Left lobe of liver (tissue), 2 donors: ENCODE measurements around the gene POTEB3. TPM values are rescaled to one million over a fixed set of nuclear protein-coding genes. Genes with fewer than 3 reads are reported as not detected.
"Not testable (repeated sequence)": the region's sequence is repeated elsewhere in the genome, so short reads cannot be mapped to it uniquely, and the experiment has no call there.

Experiments
- ATAC-seq: fragments of 200-7000 bp; cut with Tn5 transposase; one replicate; pipeline ENCODE4 v1.9.1; 2020; ENCODE audit warnings: mild to moderate bottlenecking, moderate library complexity
- DNase-seq: peaks from one replicate; pipeline ENCODE4 v3.0.0-alpha.2; 2020; ENCODE audit warnings: low spot score
- total RNA-seq: library from RNA; stranded (reverse); gene quantifications from one replicate; pipeline ENCODE4 v1.2.1, GENCODE V29; 2021
- donor health status: DM: no; HTN: no; CAD: no; lungs with moderate emphysema.
- donor health status: DM: no; HTN: yes; CAD: no.

POTEB3 gene
- total RNA-seq, result not detected

GRCh38 chr15:21440399-21440798, at the start of gene POTEB3:
Gene POTEB3 (minus strand): TSS chr15:21440499. CDS start chr15:21440011, 488 bp downstream.
- not testable (repeated sequence) for DNase-seq, ATAC-seq

DNA sequence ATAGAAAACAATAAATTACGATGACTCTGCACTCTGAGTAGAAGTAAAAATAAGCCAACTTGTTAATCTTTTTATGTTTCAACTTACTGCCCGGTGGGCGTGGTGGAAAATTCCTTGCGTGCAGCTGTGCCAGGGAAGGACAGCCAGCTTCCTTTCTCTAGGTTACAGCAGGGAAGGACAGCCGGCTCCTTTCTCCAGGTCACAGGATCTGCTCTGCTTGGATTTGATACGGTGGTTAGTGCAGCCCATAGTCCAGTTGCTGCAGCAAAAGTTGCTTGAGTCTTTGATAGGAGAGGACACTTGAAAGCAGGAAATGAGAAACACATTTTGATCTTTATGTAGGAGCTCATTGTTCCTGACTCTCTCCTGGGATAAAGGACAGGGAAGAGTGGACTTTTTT, 13.4 kb upstream of the POTEB3 start:
- not testable (repeated sequence) for DNase-seq, ATAC-seq

DNA sequence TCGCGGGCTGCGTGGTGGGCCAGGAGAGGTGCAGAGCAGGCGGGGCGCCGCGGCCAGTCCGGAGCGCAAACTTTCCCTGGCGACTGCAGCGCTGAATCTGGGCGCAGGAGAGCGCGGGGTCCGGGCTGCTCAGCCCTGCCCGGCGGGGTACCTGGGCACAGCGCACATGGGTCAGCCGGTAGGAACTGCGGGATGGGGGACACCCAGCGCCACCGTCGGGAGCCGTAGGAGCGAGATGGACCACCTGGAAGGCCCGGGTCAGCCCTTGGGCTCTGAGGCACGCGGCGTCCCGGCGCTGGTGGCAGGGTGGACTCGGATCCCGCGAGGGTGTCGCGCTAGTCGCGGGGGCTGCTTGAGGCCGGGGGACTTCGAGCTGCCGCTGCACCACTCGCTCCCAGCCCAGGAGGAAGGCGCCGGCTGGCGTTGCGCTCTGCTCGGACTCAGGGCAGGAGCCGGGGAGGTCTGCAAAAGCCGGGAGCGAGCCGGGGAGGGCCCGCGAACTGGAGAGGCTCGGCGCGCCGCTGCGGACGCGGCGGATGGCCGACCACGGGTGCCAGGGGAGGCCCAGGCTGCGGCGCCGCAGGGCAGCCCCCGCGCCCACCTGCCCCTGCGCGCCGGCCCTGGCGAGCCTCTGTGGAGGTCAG, 11.7 kb upstream of the POTEB3 start:
- ATAC-seq, DNase-seq: not testable (repeated sequence)

DNA sequence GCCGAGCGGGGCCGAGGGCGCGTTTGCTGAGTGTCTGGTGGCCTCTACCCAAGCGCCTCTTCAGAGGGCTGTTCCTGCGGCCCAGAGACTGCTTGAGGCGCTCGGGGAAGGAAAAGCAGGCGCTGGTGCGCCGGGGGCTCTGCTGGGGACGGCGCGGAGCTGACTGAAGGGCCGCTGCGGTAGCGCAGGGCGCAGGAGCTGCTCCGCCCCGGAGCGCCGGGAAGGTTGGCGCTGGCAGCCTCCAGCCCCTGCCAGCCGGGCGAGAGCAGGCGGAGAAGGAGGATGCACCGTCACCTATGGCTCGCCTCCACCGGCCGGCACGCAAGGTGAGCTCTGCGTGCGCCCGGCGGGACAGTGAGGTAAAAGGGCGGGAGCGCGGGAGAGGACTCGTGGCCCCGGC, 11.2 kb upstream of the POTEB3 start:
- not testable (repeated sequence) for ATAC-seq

DNA sequence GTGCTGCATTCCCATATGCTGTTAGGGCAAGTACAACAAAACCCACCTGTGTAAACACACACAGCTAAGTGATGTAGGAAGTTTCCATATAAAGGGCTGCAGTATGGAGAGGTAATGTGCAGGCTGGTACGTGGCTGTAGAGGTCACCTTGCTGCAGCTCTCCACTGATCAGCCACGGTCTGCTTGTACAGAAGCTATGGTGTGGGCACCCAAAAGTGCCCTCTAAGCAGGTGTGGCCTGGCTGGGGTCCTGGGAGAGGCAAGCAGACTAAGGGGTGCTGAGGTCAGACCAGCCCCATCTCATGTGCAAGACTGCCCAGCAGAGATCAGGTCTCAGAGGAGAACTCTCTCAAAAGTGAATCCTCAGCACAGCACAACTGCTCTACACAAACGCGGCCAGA, 32.9 kb downstream of the POTEB3 start:
- ATAC-seq, DNase-seq: not testable (repeated sequence)

More for the DNA sequence above, 11.2 kb upstream of the POTEB3 start:
- not testable (repeated sequence) for DNase-seq

GRCh38 chr15:21401531-21401930, 38.8 kb downstream of the POTEB3 start:
- not testable (repeated sequence) for DNase-seq, ATAC-seq

DNA sequence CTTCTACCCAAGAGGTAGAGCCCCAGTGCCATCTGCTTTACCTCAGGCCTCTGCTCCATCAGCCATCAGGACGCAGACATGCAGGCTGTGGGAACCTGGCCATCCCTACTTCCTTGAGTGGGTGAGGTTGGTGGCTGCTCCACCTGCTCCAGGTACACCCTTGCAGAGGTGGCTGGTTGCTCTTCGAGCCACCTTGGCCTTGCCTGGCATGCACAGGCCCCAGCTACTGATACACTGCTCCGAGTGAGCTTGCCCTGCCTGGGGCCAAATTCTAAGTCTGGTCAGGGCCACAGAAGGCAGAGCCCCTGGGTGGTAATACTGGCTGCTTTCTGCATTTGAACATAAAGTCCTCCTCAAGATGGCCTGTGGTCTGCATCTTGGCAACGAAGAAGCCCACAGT, 41.2 kb downstream of the POTEB3 start:
- not testable (repeated sequence) for DNase-seq, ATAC-seq

GRCh38 chr15:21398511-21398910, 41.8 kb downstream of the POTEB3 start:
- not testable (repeated sequence) for DNase-seq

DNA sequence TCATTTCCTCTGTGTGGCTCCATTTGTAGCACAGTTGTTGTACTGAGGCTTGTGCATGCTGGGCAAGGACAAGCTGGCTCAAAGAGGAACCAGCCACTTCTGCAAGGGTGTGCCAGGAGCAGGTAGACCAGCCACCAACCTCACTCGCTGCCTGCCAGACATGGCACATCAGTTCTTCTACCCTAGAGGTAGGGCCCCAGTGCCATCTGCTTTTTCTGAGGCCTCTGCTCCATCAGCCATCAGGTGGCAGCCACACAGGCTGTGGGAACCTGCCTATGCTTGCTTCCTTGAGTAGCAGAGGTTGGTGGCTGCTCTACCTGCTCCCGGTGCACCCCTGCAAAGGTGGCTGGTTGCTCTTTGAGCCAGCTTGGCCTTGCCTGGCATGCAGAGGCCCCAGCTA, 42.6 kb downstream of the POTEB3 start:
- not testable (repeated sequence) for DNase-seq, ATAC-seq

More at GRCh38 chr15:21398511-21398910, 41.8 kb downstream of the POTEB3 start:
- ATAC-seq, result not testable (repeated sequence)

GRCh38 chr15:21397186-21397585, 43.1 kb downstream of the POTEB3 start:
- DNase-seq, ATAC-seq: not testable (repeated sequence)

DNA sequence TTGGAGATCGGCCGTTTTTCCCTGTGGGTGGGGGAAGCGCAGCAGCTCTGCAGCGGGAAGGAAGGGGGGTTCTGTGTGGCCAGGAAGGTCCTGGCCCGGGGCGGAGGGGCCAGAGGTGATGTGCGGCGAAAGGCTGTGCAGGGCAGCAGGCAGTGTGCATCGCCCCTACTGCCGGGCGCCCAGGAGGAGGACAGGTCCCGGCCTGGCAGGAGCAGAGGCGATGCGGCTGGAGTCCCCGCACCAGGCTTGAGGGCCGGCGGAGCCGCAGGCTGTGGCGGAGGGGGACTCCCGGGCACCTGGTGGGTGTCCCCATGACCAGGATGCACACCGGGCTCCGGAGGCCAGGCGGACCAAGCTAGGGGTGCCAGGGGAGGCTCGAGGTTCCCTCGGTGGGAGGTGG, 54.3 kb downstream of the POTEB3 start:
- not testable (repeated sequence) for DNase-seq, ATAC-seq

GRCh38 chr15:21383866-21384485, 56.3 kb downstream of the POTEB3 start:
- not testable (repeated sequence) for ATAC-seq, DNase-seq

DNA sequence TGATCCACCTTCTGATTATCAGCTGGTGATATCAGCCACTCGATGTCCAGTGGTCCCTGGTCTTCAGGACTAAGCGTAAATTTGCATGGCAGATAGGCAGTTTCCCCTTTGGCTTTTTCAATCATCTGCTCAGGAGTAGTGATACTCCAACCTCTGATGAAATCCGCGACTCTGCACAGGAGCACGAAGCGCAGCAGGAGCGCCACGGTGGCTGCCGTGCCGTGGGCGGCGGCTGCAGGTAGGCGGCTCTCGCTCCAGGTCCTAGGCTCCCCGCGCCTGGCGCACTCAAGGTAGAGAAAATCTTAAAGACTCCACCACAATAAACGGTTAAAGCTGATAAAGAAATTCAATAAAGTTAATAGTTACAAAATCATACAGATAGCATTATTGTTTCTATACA, 66.6 kb downstream of the POTEB3 start:
- ATAC-seq, DNase-seq: not testable (repeated sequence)

- ATAC-seq, DNase-seq: not testable (repeated sequence)
Observed at GRCh38 chr15:21369177-21369576, 71.1 kb downstream of the POTEB3 start.

DNA sequence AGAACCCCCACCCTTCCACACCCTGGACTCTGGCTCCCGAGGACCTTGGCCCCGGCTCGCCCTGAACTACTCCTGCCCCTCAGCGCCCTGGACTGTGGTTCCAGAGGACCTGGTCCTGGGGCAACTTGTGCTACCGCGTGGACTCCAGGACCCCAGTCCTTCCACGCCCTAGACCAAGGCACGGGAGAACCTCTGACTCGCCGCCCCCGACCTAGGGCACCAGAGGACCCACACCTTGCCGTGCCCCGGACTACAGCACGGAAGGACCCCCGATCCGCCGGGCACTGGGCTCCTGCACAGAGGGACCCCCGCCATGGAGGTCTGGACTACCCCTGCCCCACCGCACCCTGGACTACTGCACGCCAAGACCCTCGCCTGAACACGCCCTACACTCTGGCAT, 71.7 kb downstream of the POTEB3 start:
- DNase-seq, ATAC-seq: not testable (repeated sequence)
